BE2C (cell line): Measurements from ENCODE around the gene FAM53B.

Experiments
- DNase-seq: peaks from one replicate; pipeline ENCODE4 v3.0.0-alpha.2; 2020
- H3K27me3 ChIP-seq: fragments of 250-450 bp; sonication (Bioruptor Pico); 2 replicates; pipeline ENCODE4 v1.5.1; 2020; ENCODE audit warnings: mild to moderate bottlenecking
- H3K36me3 ChIP-seq: fragments of 250-450 bp; sonication (Bioruptor Pico); 2 replicates; pipeline ENCODE4 v1.5.1; 2020; ENCODE audit warnings: mild to moderate bottlenecking
- H3K4me1 ChIP-seq: fragments of 250-450 bp; sonication (Bioruptor Pico); 2 replicates; pipeline ENCODE4 v1.5.1; 2020
- H3K4me3 ChIP-seq: 2 replicates; pipeline ENCODE4 v1.5.1; 2011; ENCODE audit warnings: low read depth, low read length
- H3K9me3 ChIP-seq: fragments of 250-450 bp; sonication (Bioruptor Pico); 2 replicates; pipeline ENCODE4 v1.5.1; 2020
- CTCF ChIP-seq: IDR thresholded peaks from 2 replicates; pipeline ENCODE4 v1.5.1; 2012; ENCODE audit warnings: mild to moderate bottlenecking, low read depth, low read length

The FAM53B gene

GRCh38 chr10:124676416-124677062 is 67.6 kb downstream of the FAM53B start:
- Histone ChIP-seq H3K27me3 (no peaks in the 10 kb centered on the region), H3K4me3 (no peak overlapping the region), H3K36me3 (peaks cover 25% of the 10 kb centered on the region), H3K9me3 (no peaks in the 10 kb centered on the region), H3K4me1 (peaks cover 12% of the 10 kb centered on the region)
- no peak for DNase-seq
- no peak for TF ChIP-seq CTCF

- no peaks in the 10 kb centered on the region for H3K9me3 ChIP-seq
- peaks cover 17% of the 10 kb centered on the region for H3K36me3 ChIP-seq
- TF ChIP-seq CTCF: no peak
- no peak overlapping the region for H3K4me3 ChIP-seq
- H3K4me1 ChIP-seq: peaks cover 19% of the 10 kb centered on the region
- no peak for DNase-seq
- no peaks in the 10 kb centered on the region for H3K27me3 ChIP-seq
Measured at GRCh38 chr10:124675824-124676223, 68.4 kb downstream of the FAM53B start.

GRCh38 chr10:124675261-124675660 is 68.9 kb downstream of the FAM53B start:
- H3K36me3 ChIP-seq: peaks cover 14% of the 10 kb centered on the region

GRCh38 chr10:124674768-124675222 is 69.4 kb downstream of the FAM53B start:
- Histone ChIP-seq H3K36me3 (peaks cover 9% of the 10 kb centered on the region), H3K27me3 (no peaks in the 10 kb centered on the region), H3K4me3 (no peak overlapping the region), H3K4me1 (peaks cover 23% of the 10 kb centered on the region), H3K9me3 (no peaks in the 10 kb centered on the region)
- DNase-seq: no peak
- no peak for TF ChIP-seq CTCF

More at GRCh38 chr10:124675261-124675660, 68.9 kb downstream of the FAM53B start:
- DNase-seq: no peak
- no peak overlapping the region for H3K4me3 ChIP-seq
- no peaks in the 10 kb centered on the region for H3K9me3 ChIP-seq
- no peak for TF ChIP-seq CTCF
- H3K27me3 ChIP-seq: no peaks in the 10 kb centered on the region
- peaks cover 23% of the 10 kb centered on the region for H3K4me1 ChIP-seq

GRCh38 chr10:124672181-124672638 is 72.0 kb downstream of the FAM53B start:
- Histone ChIP-seq H3K27me3 (no peaks in the 10 kb centered on the region), H3K4me1 (peaks cover 11% of the 10 kb centered on the region), H3K36me3 (peaks cover 2% of the 10 kb centered on the region), H3K9me3 (no peaks in the 10 kb centered on the region), H3K4me3 (no peak overlapping the region)
- no peak for DNase-seq
- no peak for TF ChIP-seq CTCF

- H3K36me3 ChIP-seq: peaks cover 2% of the 10 kb centered on the region
- TF ChIP-seq CTCF: peak; percentile 45
- H3K4me3 ChIP-seq: no peak overlapping the region
- H3K9me3 ChIP-seq: no peaks in the 10 kb centered on the region
- peaks cover 11% of the 10 kb centered on the region for H3K4me1 ChIP-seq
- DNase-seq: peak; percentile 62
- H3K27me3 ChIP-seq: no peaks in the 10 kb centered on the region
Measured at GRCh38 chr10:124671486-124672075, 72.6 kb downstream of the FAM53B start.
